H4 (cell line): ENCODE data around the gene DPP3. TPM values are rescaled to one million over a fixed set of nuclear protein-coding genes. Genes with fewer than 3 reads are reported as not detected.
A peak's percentile ranks its signal among the peaks of the same experiment; 100 is the strongest.
"Not testable (repeated sequence)": the region's sequence is repeated elsewhere in the genome, so short reads cannot be mapped to it uniquely, and the experiment has no call there.

Experiments used
- DNase-seq: peaks from one replicate; pipeline ENCODE4 v3.0.0-alpha.2; 2015; ENCODE audit warnings: low spot score
- total RNA-seq: library from RNA; depleted of rRNA; stranded (reverse); fragments of >200 nt; shearing (Covaris generic); gene quantifications from 2 replicates; pipeline ENCODE4 v1.2.3, GENCODE V29; 2014; rRNA removed

The DPP3 gene, protein sequence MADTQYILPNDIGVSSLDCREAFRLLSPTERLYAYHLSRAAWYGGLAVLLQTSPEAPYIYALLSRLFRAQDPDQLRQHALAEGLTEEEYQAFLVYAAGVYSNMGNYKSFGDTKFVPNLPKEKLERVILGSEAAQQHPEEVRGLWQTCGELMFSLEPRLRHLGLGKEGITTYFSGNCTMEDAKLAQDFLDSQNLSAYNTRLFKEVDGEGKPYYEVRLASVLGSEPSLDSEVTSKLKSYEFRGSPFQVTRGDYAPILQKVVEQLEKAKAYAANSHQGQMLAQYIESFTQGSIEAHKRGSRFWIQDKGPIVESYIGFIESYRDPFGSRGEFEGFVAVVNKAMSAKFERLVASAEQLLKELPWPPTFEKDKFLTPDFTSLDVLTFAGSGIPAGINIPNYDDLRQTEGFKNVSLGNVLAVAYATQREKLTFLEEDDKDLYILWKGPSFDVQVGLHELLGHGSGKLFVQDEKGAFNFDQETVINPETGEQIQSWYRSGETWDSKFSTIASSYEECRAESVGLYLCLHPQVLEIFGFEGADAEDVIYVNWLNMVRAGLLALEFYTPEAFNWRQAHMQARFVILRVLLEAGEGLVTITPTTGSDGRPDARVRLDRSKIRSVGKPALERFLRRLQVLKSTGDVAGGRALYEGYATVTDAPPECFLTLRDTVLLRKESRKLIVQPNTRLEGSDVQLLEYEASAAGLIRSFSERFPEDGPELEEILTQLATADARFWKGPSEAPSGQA
- 61.4 and 66.7 TPM in 2 replicates for total RNA-seq

GRCh38 chr11:66480117-66480938 is at the start of gene DPP3:
Gene DPP3, plus strand, starts transcription at chr11:66480434. Its CDS starts 1,767 bp downstream, at chr11:66482201.
- DNase-seq, result peak; percentile 92

GRCh38 chr11:66431287-66431686 is 48.9 kb upstream of the DPP3 start:
- not testable (repeated sequence) for DNase-seq

DNA sequence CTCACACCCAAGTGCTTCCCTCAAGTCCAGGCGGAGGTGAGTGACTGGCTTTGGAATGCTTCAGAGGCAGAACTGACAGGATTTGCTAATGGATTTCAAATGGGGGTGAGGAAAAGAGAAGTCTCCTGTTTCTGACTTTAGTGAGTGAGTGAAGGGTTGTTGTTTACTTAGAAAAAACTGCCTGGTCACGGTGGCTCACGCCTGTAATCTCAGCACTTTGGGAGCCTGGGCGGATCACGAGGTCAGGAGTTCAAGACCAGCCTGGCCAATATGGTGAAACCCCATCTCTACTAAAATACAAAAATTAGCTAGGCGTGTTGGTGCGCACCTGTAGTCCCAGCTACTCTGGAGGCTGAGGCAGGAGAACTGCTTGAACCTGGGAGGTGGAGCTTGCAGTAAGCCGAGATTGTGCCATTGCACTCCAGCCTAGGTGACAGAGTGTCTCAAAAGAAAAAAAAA is 48.3 kb upstream of the DPP3 start:
- not testable (repeated sequence) for DNase-seq

- DNase-seq, result no peak
Measured at GRCh38 chr11:66432597-66432996, 47.6 kb upstream of the DPP3 start.

DNA sequence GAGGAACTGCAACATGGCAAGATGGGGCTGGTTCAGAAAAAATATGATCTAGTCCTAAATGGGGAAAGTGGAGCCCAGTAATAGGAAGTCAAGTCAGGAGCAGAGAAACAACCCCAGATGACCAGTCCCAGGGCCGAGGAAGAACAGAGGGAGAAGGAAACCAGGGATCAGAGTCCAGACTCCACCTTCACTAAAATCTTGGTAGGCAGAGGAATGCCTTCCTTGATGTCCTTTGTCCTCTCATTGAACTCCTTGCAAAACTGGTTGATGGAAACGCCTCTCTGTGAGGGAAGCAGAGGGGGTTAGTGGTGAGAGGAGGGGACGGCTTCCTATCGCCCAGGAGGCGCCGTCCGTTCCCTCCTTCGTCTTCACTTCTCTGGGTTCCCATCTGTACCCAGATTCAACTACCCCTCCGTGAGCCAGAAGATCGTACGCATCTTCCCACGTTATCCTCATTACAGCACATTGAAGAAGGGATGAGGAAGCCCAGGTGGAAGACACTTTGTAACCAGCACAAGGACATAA is 42.2 kb upstream of the DPP3 start:
- no peak for DNase-seq

DNA sequence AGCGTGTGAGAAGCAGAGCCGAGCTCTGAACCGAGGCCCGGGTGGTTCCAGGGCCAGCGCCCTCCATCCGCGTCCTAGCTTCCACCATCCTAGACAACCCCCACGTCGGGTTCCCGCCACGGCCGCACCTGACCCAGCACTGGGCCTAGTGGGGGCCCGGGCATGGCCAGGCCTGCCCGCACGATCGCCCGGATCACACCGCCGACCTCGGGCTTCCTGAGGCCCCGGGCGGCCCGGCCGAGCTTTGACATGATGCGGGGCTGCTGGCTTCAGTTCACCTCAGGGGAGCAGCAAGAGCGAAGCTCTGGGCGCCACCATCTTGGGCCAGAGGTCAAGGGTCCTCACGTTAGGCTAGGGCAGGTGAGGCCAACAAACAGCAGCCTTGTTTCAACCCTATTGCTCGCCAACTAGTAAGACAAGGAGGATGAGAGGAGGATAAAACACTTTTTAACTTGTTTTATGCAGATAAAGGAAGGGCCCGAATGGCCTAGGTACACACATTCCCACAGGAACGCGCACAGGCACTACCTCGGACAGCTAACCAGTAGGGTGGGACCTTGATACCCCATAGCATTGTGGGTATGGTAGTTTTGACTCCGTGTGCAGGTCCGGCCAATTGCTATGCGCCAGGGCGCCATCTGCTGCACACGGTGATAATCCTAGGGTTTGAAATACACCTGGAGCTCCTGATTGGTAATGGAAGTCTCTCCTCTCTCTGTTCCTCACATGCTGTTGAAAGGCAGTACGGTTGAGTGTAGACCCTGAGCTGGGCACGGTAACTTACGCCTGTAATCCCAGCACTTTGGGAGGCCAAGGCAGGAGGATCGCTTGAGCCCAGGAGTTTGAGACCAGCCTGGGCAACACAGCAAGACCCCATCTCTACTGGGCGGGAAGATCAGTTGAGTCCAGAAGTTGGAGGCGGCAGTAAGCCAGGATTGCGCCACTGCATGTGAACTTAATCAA is 41.4 kb upstream of the DPP3 start, which contains the start of gene MRPL11:
Gene MRPL11 (minus strand): TSS at position 345 of the 963 bp plus-strand sequence. CDS start 94 bp downstream, at position 251.
- peak; percentile 94 for DNase-seq

DNA sequence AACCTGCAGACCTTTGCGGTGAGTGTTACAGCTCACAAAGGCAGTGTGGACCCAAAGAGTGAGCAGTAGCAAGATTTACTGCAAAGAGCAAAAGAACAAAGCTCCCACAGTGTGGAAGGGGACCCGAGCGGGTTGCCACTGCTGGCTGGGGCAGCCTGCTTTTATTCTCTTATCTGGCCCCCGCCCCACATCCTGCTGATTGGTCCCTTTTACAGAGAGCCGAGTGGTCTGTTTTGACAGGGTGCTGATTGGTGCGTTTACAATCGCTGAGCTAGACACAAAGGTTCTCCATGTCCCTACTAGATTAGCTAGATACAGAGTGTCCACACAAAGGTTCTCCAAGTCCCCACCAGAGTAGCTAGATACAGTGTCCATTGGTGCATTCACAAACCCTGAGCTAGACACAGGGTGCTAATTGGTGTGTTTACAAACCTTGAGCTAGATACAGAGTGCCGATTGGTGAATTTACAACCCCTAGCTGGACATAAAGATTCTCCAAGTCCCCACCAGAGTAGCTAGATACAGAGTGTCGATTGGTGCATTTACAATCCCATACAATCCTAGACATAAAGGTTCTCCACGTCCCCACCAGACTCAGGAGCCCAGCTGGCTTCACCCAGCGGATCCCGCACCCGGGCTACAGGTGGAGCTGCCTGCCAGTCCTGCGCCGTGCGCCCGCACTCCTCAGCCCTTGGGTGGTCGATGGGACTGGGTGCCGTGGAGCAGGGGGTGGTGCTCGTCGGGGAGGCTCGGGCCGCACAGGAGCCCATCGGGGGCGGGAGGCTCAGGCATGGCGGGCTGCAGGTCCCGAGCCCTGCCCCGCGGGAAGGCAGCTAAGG is 39.9 kb upstream of the DPP3 start:
- DNase-seq, result not testable (repeated sequence)

- DNase-seq, result not testable (repeated sequence)
Measured at GRCh38 chr11:66440940-66441282, 39.3 kb upstream of the DPP3 start.

DNA sequence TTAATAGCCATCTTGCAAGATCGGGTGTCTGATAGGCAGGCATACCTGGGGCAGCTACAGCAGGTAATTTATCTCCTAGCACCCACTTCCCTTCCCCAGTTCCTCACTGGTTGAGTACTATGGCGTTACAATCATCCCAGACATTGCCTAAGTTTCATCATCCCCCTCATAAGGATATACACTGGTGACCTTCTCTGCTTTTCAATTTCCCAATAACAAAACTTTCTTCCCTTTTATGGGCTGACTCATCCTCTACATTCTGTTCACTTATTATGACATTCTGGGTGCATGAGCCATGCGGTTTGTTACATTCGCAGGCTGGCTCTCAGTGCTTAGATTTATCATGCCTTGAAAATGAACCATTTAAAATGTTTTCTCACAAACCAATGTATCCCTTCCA is 36.6 kb upstream of the DPP3 start:
- DNase-seq, result peak; percentile 81

- DNase-seq, result no peak
Measured at GRCh38 chr11:66447012-66447411, 33.2 kb upstream of the DPP3 start.

GRCh38 chr11:66448523-66448922 is 31.7 kb upstream of the DPP3 start:
- no peak for DNase-seq

GRCh38 chr11:66450560-66450959 is 29.7 kb upstream of the DPP3 start:
- no peak for DNase-seq

- DNase-seq, result no peak
Measured at GRCh38 chr11:66451663-66452062, 28.6 kb upstream of the DPP3 start.

GRCh38 chr11:66454247-66454646 is 26.0 kb upstream of the DPP3 start:
- DNase-seq, result no peak

DNA sequence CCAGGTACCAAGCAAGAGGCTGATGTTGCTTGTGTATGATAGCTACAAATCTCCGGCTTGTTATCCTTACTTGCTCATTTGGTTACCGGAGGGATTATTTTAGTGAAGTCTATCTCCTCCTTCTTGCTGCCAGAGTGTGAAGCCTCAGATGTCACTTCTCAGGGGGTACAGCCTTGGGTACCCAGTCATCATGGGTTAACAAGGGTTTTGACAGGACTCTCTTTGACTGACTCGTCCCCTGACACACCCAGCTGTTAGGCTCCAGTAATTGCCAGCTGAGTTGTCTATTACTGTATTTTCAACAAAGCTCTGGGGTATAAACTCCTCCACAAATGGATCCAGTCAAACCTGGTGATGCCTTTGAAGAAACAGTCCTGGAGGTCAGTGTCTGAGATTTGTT is 25.4 kb upstream of the DPP3 start:
- DNase-seq, result no peak

DNA sequence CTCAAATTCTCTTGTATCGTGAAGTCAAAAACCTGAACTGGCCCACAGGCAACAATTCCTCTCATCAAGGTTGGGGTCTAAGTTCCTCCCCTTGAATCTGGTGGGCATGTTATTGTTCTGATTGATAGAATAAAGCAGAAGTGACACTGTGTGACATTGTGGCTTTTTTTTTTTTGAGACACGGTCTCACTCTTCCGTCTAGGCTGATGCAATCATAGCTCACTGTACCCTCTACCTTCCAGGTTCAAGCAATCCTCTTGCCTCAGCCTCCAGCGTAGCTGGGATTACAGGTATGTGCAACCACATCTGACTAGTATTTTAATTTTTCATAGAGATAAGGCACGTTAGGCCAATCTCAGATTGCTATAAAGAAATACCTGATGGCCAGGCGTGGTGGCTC is 22.4 kb upstream of the DPP3 start:
- no peak for DNase-seq

GRCh38 chr11:66459138-66459778 is 21.0 kb upstream of the DPP3 start:
- no peak for DNase-seq

DNA sequence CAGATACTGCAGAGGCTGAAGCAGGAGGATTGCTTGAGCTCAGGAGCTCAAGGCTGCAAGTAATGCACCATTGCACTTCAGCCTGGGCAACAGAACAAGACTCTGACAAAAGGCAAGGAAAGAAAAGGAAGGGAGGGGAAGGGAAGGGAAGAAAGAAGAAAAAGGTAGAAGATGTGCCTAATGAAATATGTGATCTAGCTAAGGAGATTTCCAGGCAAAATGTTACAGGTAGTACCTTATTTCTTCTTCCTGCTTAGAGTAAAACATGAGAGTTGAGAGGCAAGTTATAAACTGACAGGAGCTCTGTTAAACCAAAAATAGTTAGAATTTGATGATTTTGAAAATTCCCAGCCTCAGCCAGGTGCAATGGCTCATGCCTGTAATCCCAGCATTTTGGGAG is 18.2 kb upstream of the DPP3 start:
- DNase-seq, result no peak

- DNase-seq, result no peak
Measured at GRCh38 chr11:66462911-66463310, 17.3 kb upstream of the DPP3 start.
